ENCODE measurements around the gene RPTOR. TPM values are rescaled to one million over a fixed set of nuclear protein-coding genes. Genes with fewer than 3 reads are reported as not detected.

The RPTOR gene
- total and polyA plus RNA-seq, 2 experiments from 2014 or later = 13.2 to 37.9 TPM

- H3K27ac ChIP-seq = no peak overlapping the region
- no peaks in the 10 kb centered on the region for H3K36me3 ChIP-seq
- no peaks in the 10 kb centered on the region for H3K27me3 ChIP-seq
- H3K4me3 ChIP-seq = no peak overlapping the region
- no peaks in the 10 kb centered on the region for H3K4me1 ChIP-seq (ENCODE audit: low read depth)
- H3K9me3 ChIP-seq (ENCODE audit: low read depth) = no peaks in the 10 kb centered on the region
- TF ChIP-seq CTCF (IDR thresholded peaks at IDR 0.05; ENCODE audit: low read depth, low read length) = no peak
- peak in 1 of 2 donors; percentile 34 for DNase-seq (ENCODE audit: low read depth in 1 of 2, low spot score in 1 of 2)
These were observed 159.8 kb downstream of the RPTOR start for GRCh38 chr17:80704381-80704819.

DNA sequence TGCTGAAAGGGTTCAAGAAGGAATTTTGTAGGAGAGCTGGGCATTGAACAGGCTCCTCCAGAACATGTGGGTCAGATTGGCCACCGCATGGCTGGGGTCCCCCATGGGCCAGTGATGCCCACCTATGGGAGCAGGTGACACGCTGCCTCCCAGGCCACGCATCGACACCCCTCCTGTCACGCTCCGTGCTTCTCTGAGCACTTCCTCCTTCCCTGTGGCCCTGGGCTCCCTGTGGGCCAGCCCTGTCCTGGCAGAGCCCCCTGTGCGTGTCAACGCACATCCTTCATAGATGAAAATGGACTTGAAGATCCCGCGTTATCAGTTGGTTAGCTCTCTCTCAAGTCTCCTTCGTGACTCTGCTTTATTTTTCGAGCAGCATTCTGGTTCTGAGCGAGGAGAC lies 160.3 kb downstream of the RPTOR start:
- Histone ChIP-seq H3K27ac (no peak overlapping the region), H3K4me3 (no peak overlapping the region), H3K4me1 (ENCODE audit: low read depth) (no peaks in the 10 kb centered on the region), H3K27me3 (no peaks in the 10 kb centered on the region), H3K36me3 (no peaks in the 10 kb centered on the region), H3K9me3 (ENCODE audit: low read depth) (no peaks in the 10 kb centered on the region)
- no peak for TF ChIP-seq CTCF (IDR thresholded peaks at IDR 0.05; ENCODE audit: low read depth, low read length)
- DNase-seq (ENCODE audit: low read depth in 1 of 2, low spot score in 1 of 2) = no peak

DNA sequence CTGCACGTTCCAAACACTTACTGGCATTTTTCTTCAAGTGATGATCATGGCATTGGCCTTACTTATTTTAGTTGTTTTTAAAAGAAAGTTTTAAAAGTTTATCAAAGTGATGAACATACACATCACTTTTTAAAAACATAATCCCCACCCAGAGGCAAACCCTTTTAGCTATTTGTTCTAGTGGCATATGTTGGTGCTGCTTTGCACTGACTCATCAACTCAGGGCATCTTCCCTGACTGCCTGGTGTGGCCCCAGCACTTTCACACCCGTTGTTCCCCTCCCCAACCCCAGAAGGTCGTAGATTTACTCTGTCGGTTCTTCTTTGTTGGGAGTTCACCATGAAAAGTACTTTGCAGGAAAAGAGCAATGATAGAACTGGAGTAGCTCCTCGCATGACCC lies 161.3 kb downstream of the RPTOR start:
- H3K4me3 ChIP-seq = no peak overlapping the region
- no peaks in the 10 kb centered on the region for H3K9me3 ChIP-seq (ENCODE audit: low read depth)
- DNase-seq (ENCODE audit: low read depth in 1 of 2, low spot score in 1 of 2) = no peak
- no peaks in the 10 kb centered on the region for H3K27me3 ChIP-seq
- no peak overlapping the region for H3K27ac ChIP-seq
- no peak for TF ChIP-seq CTCF (IDR thresholded peaks at IDR 0.05; ENCODE audit: low read depth, low read length)
- H3K36me3 ChIP-seq = no peaks in the 10 kb centered on the region
- H3K4me1 ChIP-seq (ENCODE audit: low read depth) = no peaks in the 10 kb centered on the region

DNA sequence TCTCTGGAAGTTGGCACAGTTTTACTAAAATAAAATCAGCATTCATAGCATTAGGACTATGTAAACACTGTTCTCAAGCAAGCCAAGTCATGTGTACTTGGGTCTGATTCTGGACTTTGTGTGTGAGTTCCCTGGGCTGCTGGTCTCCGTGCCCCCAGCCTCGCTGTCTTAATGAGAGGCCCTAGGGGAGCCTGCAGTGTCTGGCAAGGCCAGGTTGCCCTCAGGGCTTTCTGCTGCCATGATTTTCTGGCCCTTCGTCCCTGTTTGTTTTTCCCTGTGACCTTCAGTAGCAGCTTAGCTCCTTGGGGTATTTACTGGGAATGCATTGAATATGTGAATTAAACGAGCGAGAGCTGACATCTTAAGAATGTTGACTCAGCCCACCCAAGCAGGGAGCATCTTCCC lies 161.8 kb downstream of the RPTOR start:
- no peaks in the 10 kb centered on the region for H3K27me3 ChIP-seq
- H3K4me3 ChIP-seq = no peak overlapping the region
- no peak for TF ChIP-seq CTCF (IDR thresholded peaks at IDR 0.05; ENCODE audit: low read depth, low read length)
- DNase-seq (ENCODE audit: low read depth in 1 of 2, low spot score in 1 of 2) = no peak
- no peaks in the 10 kb centered on the region for H3K4me1 ChIP-seq (ENCODE audit: low read depth)
- H3K27ac ChIP-seq = no peak overlapping the region
- no peaks in the 10 kb centered on the region for H3K36me3 ChIP-seq
- H3K9me3 ChIP-seq (ENCODE audit: low read depth) = no peaks in the 10 kb centered on the region

DNA sequence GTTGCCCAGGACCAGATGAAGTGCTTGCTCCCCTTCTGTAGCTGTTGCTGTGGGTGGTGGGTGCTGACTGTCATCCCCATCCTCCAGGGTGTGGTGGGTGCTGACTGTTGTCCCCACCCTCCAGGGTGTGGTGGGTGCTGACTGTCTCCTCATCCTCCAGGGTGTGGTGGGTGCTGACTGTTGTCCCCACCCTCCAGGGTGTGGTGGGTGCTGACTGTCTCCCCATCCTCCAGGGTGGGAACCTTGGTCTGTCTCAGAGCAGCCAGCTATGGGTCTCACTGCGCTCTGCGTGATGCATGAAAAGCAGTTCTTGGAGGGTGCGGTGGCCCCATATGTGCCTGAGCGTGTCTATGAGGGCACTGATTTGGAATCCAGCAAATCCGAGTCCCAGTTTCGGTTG lies 163.8 kb downstream of the RPTOR start:
- no peaks in the 10 kb centered on the region for H3K9me3 ChIP-seq (ENCODE audit: low read depth)
- no peak for TF ChIP-seq CTCF (IDR thresholded peaks at IDR 0.05; ENCODE audit: low read depth, low read length)
- DNase-seq (ENCODE audit: low read depth in 1 of 2, low spot score in 1 of 2) = no peak
- H3K4me3 ChIP-seq = no peak overlapping the region
- H3K27me3 ChIP-seq = no peaks in the 10 kb centered on the region
- H3K4me1 ChIP-seq (ENCODE audit: low read depth) = no peaks in the 10 kb centered on the region
- no peaks in the 10 kb centered on the region for H3K36me3 ChIP-seq
- H3K27ac ChIP-seq = no peak overlapping the region

Data from cardiac muscle cell (in vitro differentiated cells and primary cell).